Retinal pigment epithelial cell (primary cell): Measurements from ENCODE around the gene WFDC1.

Experiments used
- DNase-seq: peaks from one replicate; pipeline ENCODE4 v3.0.0-alpha.2; 2010; ENCODE audit warnings: low read depth
- H3K4me3 ChIP-seq: 2 replicates; pipeline ENCODE4 v1.5.1; 2011; ENCODE audit warnings: mild to moderate bottlenecking, low read length, control low read depth, moderate library complexity
- CTCF ChIP-seq: conservative IDR thresholded peaks from 2 replicates; pipeline ENCODE4 v1.5.1; 2011; ENCODE audit warnings: low read depth, low read length, control low read depth, inconsistent platforms

Gene WFDC1

GRCh38 chr16:84271037-84271436 lies 23.6 kb upstream of the WFDC1 start:
- DNase-seq: no peak
- TF ChIP-seq CTCF: no peak
- H3K4me3 ChIP-seq: no peak overlapping the region

GRCh38 chr16:84271866-84272265 lies 22.8 kb upstream of the WFDC1 start:
- DNase-seq: peak; percentile 36
- TF ChIP-seq CTCF: no peak
- no peak overlapping the region for H3K4me3 ChIP-seq

- DNase-seq: no peak
- no peak for TF ChIP-seq CTCF
- H3K4me3 ChIP-seq: no peak overlapping the region
Measured at GRCh38 chr16:84272740-84273320, 21.8 kb upstream of the WFDC1 start.

GRCh38 chr16:84274515-84274914 lies 20.2 kb upstream of the WFDC1 start:
- no peak overlapping the region for H3K4me3 ChIP-seq
- no peak for DNase-seq
- no peak for TF ChIP-seq CTCF

GRCh38 chr16:84275585-84276151 lies 19.0 kb upstream of the WFDC1 start:
- no peak for TF ChIP-seq CTCF
- DNase-seq: no peak
- no peak overlapping the region for H3K4me3 ChIP-seq

- no peak for DNase-seq
- H3K4me3 ChIP-seq: no peak overlapping the region
- TF ChIP-seq CTCF: peak; percentile 83
Measured at GRCh38 chr16:84277244-84277823, 17.3 kb upstream of the WFDC1 start.

- DNase-seq: no peak
- TF ChIP-seq CTCF: no peak
Measured at GRCh38 chr16:84278333-84278732, 16.3 kb upstream of the WFDC1 start.

More at GRCh38 chr16:84278333-84278732, 16.3 kb upstream of the WFDC1 start:
- H3K4me3 ChIP-seq: no peak overlapping the region
